Osteoblast (primary cell): ENCODE data around the gene FGD5. TPM values are rescaled to one million over a fixed set of nuclear protein-coding genes. Genes with fewer than 3 reads are reported as not detected.

Experiments used
- DNase-seq: peaks from one replicate; pipeline ENCODE4 v3.0.0; 2011; ENCODE audit warnings: low spot score, mixed read lengths; ENCODE audit not compliant: insufficient read length; ENCODE audit errors: missing footprints
- H2AFZ ChIP-seq: 2 replicates; pipeline ENCODE4 v1.6.0; 2011; ENCODE audit warnings: mild to moderate bottlenecking, low read length
- H3K27ac ChIP-seq: 2 replicates; pipeline ENCODE4 v1.5.1; 2011; ENCODE audit warnings: mild to moderate bottlenecking, low read depth, low read length, moderate library complexity
- H3K27me3 ChIP-seq: 2 replicates; pipeline ENCODE4 v1.6.0; 2012; ENCODE audit warnings: mild to moderate bottlenecking, control low read depth, inconsistent platforms, low read length, moderate library complexity; ENCODE audit not compliant: insufficient read depth
- H3K36me3 ChIP-seq: 2 replicates; pipeline ENCODE4 v1.5.1; 2011; ENCODE audit warnings: mild to moderate bottlenecking, low read length, control low read depth, moderate library complexity; ENCODE audit not compliant: insufficient read depth
- H3K4me1 ChIP-seq: 2 replicates; pipeline ENCODE4 v1.5.1; 2011; ENCODE audit warnings: mild to moderate bottlenecking, low read length, control low read depth, moderate library complexity; ENCODE audit not compliant: insufficient read depth
- H3K4me2 ChIP-seq: 2 replicates; pipeline ENCODE4 v1.6.0; 2011; ENCODE audit warnings: mild to moderate bottlenecking, low read length; ENCODE audit not compliant: insufficient read depth
- H3K4me3 ChIP-seq: fragments of 200-600 bp; sonication (generic); 3 replicates; pipeline ENCODE4 v1.5.1; 2012; ENCODE audit warnings: mild to moderate bottlenecking, low read length, inconsistent platforms; ENCODE audit not compliant: insufficient read depth
- H3K79me2 ChIP-seq: 2 replicates; pipeline ENCODE4 v1.6.0; 2012; ENCODE audit warnings: mild to moderate bottlenecking, low read length, control low read depth, inconsistent platforms; ENCODE audit not compliant: insufficient read depth
- H3K9me3 ChIP-seq: 2 replicates; pipeline ENCODE4 v1.5.1; 2011; ENCODE audit warnings: low read depth, low read length, control low read depth
- H4K20me1 ChIP-seq: 2 replicates; pipeline ENCODE4 v1.6.0; 2012; ENCODE audit warnings: mild to moderate bottlenecking, low read length, control low read depth; ENCODE audit not compliant: insufficient read depth
- total RNA-seq: library from RNA; depleted of rRNA; stranded (reverse); fragments of >200 nt; gene quantifications from 2 replicates; pipeline ENCODE4 v1.2.3, GENCODE V29; 2012
- TF ChIP-seq, protein P1 (sequence below): IDR thresholded peaks from 2 replicates; pipeline ENCODE4 v1.5.1; 2011; ENCODE audit warnings: mild to moderate bottlenecking, low read depth, low read length, moderate library complexity; ENCODE audit errors: extremely low read depth

The FGD5 gene
- total RNA-seq, 1 donor = under 0.01 TPM

DNA sequence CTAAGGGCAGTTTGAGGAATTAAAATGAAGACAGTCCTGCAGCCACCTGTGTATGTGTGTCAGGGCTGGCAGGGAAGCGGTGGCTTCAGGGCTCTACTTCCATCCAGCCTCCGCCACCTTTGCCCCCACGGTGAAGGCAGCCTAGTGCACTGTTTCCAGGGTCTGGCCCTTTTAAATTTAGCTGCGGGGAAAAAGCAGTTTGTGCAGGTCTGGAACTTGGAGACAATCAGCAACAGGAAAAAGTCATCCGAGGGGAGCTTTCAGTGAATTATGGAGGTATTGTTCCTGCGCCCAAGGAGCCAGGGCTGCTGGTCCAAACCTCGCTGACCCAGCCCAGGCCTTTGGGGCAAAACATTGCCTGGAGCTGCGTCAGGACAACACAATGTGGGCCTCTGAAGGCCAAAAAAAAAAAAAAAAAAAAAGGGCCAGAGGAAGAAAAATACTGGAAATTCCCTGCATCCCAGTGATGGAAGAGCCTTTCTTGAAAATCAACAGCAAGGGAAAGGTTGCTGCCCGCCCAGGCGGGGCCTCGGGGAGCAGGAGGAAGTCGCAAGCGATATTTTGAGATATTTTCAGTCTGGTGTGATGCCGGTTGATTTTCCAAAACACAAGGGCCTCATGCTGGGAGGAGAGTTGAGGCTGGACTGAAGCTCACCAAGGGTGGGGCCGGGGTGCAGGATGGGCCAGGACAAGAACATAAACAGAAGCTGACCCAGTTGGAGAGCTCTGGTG is 25.5 kb upstream of the FGD5 start:
- no peak overlapping the region for H3K27ac ChIP-seq
- H3K9me3 ChIP-seq = no peaks in the 10 kb centered on the region
- no peak overlapping the region for H3K4me3 ChIP-seq
- H4K20me1 ChIP-seq = no peaks in the 10 kb centered on the region
- DNase-seq = no peak
- H3K27me3 ChIP-seq = peaks cover 7% of the 10 kb centered on the region
- H3K79me2 ChIP-seq = no peaks in the 10 kb centered on the region
- TF ChIP-seq, protein P1, sequence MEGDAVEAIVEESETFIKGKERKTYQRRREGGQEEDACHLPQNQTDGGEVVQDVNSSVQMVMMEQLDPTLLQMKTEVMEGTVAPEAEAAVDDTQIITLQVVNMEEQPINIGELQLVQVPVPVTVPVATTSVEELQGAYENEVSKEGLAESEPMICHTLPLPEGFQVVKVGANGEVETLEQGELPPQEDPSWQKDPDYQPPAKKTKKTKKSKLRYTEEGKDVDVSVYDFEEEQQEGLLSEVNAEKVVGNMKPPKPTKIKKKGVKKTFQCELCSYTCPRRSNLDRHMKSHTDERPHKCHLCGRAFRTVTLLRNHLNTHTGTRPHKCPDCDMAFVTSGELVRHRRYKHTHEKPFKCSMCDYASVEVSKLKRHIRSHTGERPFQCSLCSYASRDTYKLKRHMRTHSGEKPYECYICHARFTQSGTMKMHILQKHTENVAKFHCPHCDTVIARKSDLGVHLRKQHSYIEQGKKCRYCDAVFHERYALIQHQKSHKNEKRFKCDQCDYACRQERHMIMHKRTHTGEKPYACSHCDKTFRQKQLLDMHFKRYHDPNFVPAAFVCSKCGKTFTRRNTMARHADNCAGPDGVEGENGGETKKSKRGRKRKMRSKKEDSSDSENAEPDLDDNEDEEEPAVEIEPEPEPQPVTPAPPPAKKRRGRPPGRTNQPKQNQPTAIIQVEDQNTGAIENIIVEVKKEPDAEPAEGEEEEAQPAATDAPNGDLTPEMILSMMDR = no peak
- no peaks in the 10 kb centered on the region for H3K36me3 ChIP-seq
- no peak overlapping the region for H2AFZ ChIP-seq
- H3K4me2 ChIP-seq = no peak overlapping the region
- no peaks in the 10 kb centered on the region for H3K4me1 ChIP-seq

- H3K79me2 ChIP-seq = no peaks in the 10 kb centered on the region
- H3K27ac ChIP-seq = no peak overlapping the region
- no peak overlapping the region for H3K4me3 ChIP-seq
- H4K20me1 ChIP-seq = no peaks in the 10 kb centered on the region
- H3K9me3 ChIP-seq = no peaks in the 10 kb centered on the region
- TF ChIP-seq, protein P1 = no peak
- H3K27me3 ChIP-seq = peaks cover 7% of the 10 kb centered on the region
- no peak overlapping the region for H3K4me2 ChIP-seq
- no peak for DNase-seq
- no peak overlapping the region for H2AFZ ChIP-seq
- no peaks in the 10 kb centered on the region for H3K4me1 ChIP-seq
- no peaks in the 10 kb centered on the region for H3K36me3 ChIP-seq
Measured at GRCh38 chr3:14793858-14794234, 24.9 kb upstream of the FGD5 start.

DNA sequence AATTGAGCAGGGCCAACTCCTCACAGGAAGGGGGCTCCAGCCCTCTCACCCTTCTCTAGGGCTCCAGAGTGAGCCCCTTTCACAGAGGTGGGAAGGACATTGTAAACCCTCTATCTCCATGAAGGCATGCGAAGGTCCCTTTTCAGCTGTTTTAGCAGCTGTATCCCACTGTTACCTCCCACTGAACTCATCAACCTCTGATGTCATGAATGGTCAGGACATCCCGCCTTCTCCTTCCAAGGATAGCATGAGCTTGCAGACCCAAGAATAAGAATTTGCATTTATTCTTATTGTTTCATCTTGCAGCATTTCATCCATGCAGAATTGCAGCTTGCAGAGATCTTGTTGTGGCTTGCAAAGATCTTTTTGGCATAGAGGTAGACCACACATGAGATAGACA is 24.3 kb upstream of the FGD5 start:
- no peaks in the 10 kb centered on the region for H3K4me1 ChIP-seq
- H3K27ac ChIP-seq = no peak overlapping the region
- H3K36me3 ChIP-seq = no peaks in the 10 kb centered on the region
- H3K79me2 ChIP-seq = no peaks in the 10 kb centered on the region
- TF ChIP-seq, protein P1 = no peak
- H3K9me3 ChIP-seq = no peaks in the 10 kb centered on the region
- H2AFZ ChIP-seq = no peak overlapping the region
- peaks cover 7% of the 10 kb centered on the region for H3K27me3 ChIP-seq
- H3K4me3 ChIP-seq = no peak overlapping the region
- H4K20me1 ChIP-seq = no peaks in the 10 kb centered on the region
- no peak overlapping the region for H3K4me2 ChIP-seq
- DNase-seq = no peak

GRCh38 chr3:14795996-14796395 is 22.8 kb upstream of the FGD5 start:
- Histone ChIP-seq H3K79me2 (no peaks in the 10 kb centered on the region), H3K36me3 (no peaks in the 10 kb centered on the region), H3K27ac (no peak overlapping the region), H3K27me3 (no peaks in the 10 kb centered on the region), H4K20me1 (no peaks in the 10 kb centered on the region), H3K4me3 (no peak overlapping the region), H3K4me2 (no peak overlapping the region), H3K9me3 (no peaks in the 10 kb centered on the region), H3K4me1 (no peaks in the 10 kb centered on the region), H2AFZ (no peak overlapping the region)
- TF ChIP-seq, protein P1 = no peak
- DNase-seq = no peak
